PFSK-1 (cell line): ENCODE results near the gene SNORC.

Experiments
- POLR2AphosphoS5 ChIP-seq: IDR thresholded peaks from 2 replicates; pipeline ENCODE4 v1.6.1; 2012; ENCODE audit warnings: low read depth, mild to moderate bottlenecking, control low read depth, low read length, moderate library complexity
- SIN3A ChIP-seq: IDR thresholded peaks from 2 replicates; pipeline ENCODE4 v1.6.1; 2012; ENCODE audit warnings: mild to moderate bottlenecking, low read length, moderate library complexity, borderline replicate concordance; ENCODE audit not compliant: insufficient read depth
- TF ChIP-seq, protein P1 (sequence below), 2 experiments: IDR thresholded peaks; 2 replicates each; pipeline versions ENCODE4 v1.6.1 to v1.8.0; 2011 to 2012; ENCODE audit warnings: low read depth in 2 of 2, low read length in 2 of 2, control low read depth in 1 of 2, inconsistent platforms in 1 of 2, mild to moderate bottlenecking in 1 of 2, moderate library complexity in 1 of 2; ENCODE audit not compliant: insufficient read depth in 1 of 2

DNA sequence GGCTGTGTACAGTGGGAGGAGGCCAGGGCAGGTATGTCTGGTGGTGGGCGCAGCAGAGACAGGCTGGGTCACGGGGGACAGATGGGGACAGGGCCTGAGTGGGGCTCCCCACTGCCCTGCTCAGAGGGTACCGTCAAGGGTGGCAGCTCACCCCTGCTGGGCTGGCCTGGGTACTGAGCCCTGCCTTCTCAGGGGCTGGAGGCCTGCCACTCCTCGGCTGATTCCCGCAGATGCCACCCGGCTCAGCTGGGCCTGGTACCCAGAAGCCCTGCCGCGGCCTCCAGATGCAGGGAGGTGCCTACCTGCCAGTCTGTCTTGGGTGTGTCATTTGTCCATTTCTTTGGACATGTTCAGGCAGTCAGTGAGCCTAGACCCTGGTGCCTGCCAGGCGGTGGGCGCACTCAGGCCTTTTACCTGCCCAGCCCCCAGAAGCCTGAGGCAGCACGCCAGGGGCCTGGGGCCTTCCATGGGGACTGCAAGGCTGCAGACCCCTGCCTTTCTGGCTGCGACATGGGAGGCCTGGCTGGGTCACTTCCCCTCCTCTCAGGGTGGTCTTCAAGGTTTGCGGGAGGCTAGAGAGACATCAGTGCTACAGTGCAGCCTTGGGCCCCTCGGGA is 3.3 kb downstream of the SNORC start:
- TF ChIP-seq, protein P1, sequence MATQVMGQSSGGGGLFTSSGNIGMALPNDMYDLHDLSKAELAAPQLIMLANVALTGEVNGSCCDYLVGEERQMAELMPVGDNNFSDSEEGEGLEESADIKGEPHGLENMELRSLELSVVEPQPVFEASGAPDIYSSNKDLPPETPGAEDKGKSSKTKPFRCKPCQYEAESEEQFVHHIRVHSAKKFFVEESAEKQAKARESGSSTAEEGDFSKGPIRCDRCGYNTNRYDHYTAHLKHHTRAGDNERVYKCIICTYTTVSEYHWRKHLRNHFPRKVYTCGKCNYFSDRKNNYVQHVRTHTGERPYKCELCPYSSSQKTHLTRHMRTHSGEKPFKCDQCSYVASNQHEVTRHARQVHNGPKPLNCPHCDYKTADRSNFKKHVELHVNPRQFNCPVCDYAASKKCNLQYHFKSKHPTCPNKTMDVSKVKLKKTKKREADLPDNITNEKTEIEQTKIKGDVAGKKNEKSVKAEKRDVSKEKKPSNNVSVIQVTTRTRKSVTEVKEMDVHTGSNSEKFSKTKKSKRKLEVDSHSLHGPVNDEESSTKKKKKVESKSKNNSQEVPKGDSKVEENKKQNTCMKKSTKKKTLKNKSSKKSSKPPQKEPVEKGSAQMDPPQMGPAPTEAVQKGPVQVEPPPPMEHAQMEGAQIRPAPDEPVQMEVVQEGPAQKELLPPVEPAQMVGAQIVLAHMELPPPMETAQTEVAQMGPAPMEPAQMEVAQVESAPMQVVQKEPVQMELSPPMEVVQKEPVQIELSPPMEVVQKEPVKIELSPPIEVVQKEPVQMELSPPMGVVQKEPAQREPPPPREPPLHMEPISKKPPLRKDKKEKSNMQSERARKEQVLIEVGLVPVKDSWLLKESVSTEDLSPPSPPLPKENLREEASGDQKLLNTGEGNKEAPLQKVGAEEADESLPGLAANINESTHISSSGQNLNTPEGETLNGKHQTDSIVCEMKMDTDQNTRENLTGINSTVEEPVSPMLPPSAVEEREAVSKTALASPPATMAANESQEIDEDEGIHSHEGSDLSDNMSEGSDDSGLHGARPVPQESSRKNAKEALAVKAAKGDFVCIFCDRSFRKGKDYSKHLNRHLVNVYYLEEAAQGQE (IDR thresholded peaks at IDR 0.05; ENCODE audit: insufficient read depth in 1 of 2, low read depth in 2 of 2, low read length in 2 of 2): no peak
- no peak for TF ChIP-seq POLR2AphosphoS5
- no peak for TF ChIP-seq SIN3A
